GM13976 (cell line): Measurements from ENCODE around the gene CD276.

Source experiments
- DNase-seq: peaks from one replicate; pipeline ENCODE4 v3.0.0; 2012; ENCODE audit warnings: low spot score
- in situ Hi-C: fragments of 300-500 bp; cut with MboI; formaldehyde crosslinking; loops from one replicate; pipeline ENCODE4 v1.12.0; 2022; ENCODE audit warnings: low sequenced_read_pairs, mixed read lengths, inconsistent platforms; ENCODE audit not compliant: unreplicated experiment
- TF ChIP-seq, protein P1 (sequence below): IDR thresholded peaks from 2 replicates; pipeline ENCODE4 v1.5.1; 2012; ENCODE audit warnings: borderline replicate concordance, mild to moderate bottlenecking; ENCODE audit not compliant: insufficient read depth; ENCODE audit errors: extremely low read depth, missing control alignments, control extremely low read depth

Gene CD276

DNA sequence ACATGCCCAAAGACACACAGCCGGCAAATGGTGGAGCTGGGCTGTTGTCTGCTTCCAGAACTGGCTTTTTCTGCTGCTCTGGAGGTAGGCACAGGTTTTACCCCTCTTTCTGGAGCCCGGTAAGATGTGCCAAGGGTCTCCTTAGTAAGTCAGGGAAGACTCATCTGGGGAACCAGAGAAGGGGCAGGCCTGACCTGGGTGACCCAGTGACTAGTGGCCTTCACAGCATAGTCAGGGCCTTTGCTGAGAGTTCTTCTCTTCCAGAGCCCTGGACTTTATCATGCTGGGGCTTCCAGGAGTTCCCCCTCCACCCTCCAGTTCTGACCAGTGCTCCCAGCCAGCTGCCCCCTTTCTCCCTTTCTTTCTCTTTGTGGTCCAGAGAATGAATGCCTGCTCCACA lies 3.2 kb downstream of the CD276 start:
- TF ChIP-seq, protein P1, sequence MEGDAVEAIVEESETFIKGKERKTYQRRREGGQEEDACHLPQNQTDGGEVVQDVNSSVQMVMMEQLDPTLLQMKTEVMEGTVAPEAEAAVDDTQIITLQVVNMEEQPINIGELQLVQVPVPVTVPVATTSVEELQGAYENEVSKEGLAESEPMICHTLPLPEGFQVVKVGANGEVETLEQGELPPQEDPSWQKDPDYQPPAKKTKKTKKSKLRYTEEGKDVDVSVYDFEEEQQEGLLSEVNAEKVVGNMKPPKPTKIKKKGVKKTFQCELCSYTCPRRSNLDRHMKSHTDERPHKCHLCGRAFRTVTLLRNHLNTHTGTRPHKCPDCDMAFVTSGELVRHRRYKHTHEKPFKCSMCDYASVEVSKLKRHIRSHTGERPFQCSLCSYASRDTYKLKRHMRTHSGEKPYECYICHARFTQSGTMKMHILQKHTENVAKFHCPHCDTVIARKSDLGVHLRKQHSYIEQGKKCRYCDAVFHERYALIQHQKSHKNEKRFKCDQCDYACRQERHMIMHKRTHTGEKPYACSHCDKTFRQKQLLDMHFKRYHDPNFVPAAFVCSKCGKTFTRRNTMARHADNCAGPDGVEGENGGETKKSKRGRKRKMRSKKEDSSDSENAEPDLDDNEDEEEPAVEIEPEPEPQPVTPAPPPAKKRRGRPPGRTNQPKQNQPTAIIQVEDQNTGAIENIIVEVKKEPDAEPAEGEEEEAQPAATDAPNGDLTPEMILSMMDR = no peak
- no peak for DNase-seq
- in situ Hi-C loops = loop anchor here (25.0 kb wide), 1 partner anchor 375 kb away; no protein-coding TSS in a partner anchor

DNA sequence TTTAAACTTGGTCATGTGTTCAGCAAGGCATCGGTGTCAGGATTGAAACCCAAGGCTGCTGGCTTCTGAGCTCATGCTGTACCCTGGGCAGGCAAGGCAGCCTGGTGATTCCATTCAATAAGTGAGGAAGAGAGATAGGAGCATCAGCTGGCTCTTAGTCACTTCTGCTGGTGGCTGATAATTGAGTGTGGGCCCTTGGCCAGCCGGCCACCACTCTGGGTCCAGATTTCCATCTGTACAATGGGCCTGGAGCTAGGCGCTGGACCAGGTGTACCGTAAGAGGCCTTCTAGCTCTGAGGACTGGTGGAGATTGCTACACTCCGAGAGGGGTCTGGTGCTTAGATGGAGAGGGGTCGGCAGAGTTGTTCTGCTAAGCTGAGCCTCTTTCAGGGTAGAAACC lies 4.3 kb downstream of the CD276 start:
- in situ Hi-C loops = loop anchor here (25.0 kb wide), 1 partner anchor 376 kb away; no protein-coding TSS in a partner anchor
- no peak for DNase-seq
- TF ChIP-seq, protein P1 = no peak

DNA sequence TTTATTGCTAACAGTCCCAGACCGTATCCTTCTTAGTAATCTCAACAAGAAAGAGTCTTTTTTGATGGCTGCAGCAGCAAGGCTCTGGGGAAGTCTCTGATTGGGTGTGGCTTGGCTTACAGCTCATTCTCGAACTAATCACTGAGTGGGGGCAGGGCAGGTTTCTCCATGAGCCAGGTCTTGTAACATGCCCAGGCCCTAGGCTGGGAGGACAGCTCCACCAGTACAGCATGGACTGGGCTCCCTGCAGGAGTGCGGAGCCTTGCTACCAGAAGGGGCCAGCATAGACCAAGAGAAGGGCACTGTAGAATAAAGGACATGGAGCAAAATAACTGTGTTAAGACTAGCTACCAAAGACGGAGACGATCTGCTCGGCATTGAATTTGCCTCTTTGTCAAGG lies 7.2 kb downstream of the CD276 start:
- in situ Hi-C loops = loop anchor here (10.0 to 25.0 kb wide), 3 partner anchors 57 to 379 kb away; partner anchors contain the start of gene NPTN
- TF ChIP-seq, protein P1 = no peak
- DNase-seq = no peak

DNA sequence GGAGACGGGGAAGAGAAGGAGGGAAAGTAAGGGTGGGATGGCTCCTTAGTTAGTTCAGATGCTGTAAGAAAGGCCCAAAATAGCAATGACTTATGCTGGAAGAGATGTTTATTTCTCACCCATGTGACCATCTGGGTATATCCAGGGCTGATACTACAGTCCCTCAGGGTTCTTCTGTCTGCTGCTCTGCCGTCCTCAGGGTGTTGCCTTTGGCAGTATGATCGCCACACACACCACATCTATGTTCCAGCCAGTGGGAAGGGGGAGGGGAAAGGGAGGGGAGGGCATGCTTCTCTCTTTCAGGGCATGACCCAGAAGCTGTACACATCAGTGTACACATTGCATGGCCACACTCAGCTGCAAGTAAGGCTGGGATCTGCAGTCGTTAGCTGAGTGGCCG lies 10.2 kb downstream of the CD276 start:
- in situ Hi-C loops = loop anchor here (10.0 to 25.0 kb wide), 3 partner anchors 60 to 382 kb away; partner anchors contain the start of gene NPTN
- DNase-seq = no peak
- TF ChIP-seq, protein P1 = no peak

DNA sequence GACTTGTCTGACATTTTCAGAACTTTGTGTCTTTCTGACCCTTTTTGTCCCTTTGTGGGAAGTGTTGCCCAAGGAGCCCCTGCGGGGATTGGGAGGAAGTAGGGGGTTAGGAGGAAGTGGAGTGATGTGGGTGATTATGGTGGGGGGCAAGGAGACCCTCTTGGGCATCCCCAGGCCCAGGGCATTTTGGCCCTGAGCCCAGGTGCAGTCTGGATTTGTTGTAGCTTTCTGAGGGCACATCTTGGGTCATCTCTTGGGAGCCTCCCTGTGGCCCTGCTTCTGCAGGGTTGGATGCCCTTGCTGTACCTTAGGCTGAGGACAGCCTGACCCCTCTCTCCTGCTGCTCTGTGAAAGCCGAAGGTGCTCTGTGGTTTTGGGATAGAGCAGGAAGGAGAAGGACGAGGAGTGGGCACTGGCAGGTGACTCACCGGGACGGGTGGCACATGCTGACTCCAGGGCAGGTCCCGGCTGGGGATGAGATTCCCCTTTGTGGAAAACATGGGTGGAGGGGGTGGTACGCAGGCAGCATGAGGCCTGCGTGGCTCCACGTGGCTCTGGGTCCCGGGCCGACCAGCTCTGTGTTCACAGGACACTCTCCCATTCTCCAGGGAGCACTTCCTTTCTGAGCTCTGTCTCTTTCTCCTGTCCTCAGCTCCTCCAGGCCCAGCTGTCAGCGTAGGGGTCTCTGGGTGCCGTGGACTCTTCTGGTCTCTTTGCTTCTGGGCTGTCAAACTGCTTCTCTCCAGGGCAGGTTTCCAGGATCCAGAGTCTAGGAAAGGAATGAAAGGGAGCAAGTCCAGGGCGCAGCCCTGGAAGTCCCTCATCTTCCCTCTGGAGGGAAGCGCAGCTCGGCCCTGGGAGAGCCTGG lies 11.8 kb downstream of the CD276 start:
- no peak for DNase-seq
- TF ChIP-seq, protein P1 = no peak
- in situ Hi-C loops = loop anchor here (10.0 to 25.0 kb wide), 3 partner anchors 61 to 384 kb away; partner anchors contain the start of gene NPTN

DNA sequence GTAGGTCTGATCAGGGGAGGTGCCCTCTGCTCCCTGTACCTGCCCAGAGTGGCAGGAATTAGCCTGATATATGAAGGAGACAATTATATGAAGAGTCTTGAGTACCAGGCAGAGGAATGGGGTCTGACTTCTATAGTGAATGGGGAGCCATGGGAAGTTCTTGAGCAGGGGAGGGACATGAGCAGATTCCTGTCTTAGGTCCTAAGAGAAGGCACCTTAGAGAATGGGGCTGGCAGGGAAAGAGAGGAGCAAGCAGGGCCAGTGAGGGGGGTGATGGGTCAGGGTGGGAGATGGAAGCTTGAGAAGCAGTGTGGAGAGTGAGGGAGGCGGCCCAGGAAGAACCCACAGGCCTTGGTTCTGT lies 12.4 kb downstream of the CD276 start:
- TF ChIP-seq, protein P1 = no peak
- no peak for DNase-seq
- in situ Hi-C loops = loop anchor here (10.0 to 25.0 kb wide), 3 partner anchors 62 to 384 kb away; partner anchors contain the start of gene NPTN
